Dedifferentiated amniotic fluid mesenchymal stem cell (primary cell): ENCODE results near the gene BCORL1.

ENCODE experiments used
- DNase-seq: peaks from one replicate; pipeline ENCODE4 v3.0.0-alpha.2; 2016; ENCODE audit errors: extremely low spot score

The BCORL1 gene

DNA sequence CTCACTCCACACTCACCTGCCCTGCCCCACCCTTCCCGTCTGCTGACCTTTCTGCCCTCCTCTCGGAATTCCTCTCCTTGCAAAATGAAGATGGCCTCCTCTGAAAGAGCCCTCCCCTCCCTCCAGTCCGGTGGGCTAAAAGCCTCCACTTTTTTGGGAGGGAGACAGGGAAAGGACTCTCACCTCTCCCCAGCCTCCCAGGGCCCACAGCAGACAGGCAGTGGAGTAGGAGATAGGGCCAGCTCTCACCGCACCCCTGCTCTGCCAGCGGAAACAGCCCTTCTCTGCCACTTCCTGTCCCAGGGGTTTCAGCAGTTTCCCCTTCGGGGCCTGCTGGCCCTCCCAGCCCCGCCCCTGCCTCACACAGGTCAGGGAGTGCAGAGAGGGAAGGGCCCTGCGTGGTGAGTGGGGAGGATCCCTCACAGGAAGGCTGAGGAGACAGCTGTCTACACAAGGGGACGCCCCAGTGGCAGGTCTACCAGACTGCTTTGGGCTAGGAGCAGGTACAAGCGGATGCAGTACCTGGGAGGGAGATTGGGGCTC lies 109.6 kb downstream of the BCORL1 start:
- no peak for DNase-seq

DNA sequence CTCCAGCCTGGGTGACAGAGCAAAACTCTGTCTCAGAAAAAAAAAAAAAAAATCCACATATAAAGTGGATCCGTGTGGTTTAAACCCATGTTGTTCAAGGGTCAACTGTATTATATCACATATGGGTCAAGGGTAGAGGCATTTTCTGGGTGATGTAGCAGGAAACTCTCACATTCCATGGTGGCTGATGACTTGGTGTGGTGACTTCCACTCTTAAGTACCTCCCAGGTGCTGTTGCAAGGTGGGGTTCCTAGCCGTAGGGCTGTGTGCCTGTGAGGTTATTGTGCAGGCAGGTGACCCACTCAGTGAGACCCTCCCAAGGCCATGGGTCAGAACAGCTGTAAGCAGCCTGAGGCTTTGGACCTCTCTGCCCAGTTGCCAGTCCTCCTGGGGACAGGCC lies 110.8 kb downstream of the BCORL1 start:
- DNase-seq: no peak

DNA sequence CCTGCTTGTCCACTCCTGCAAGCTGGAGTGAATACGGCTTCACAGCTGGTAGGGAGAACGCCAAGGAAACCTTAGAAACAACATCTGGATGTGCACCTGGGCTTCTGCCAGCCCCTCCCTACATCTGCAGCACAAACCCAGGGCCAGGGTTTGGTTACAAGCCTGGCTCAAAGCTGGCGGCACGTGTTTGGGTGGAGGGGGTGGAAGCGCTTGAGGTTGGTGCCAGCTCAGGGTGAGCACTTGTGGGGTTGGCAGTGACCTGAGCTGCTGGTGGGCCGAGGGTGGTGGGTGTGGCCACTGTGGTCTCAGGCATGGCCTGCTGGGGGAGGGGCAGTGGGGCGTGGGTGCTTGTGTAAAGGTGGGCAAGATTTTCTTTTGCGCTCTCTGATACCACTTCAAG lies 112.3 kb downstream of the BCORL1 start:
- no peak for DNase-seq

DNA sequence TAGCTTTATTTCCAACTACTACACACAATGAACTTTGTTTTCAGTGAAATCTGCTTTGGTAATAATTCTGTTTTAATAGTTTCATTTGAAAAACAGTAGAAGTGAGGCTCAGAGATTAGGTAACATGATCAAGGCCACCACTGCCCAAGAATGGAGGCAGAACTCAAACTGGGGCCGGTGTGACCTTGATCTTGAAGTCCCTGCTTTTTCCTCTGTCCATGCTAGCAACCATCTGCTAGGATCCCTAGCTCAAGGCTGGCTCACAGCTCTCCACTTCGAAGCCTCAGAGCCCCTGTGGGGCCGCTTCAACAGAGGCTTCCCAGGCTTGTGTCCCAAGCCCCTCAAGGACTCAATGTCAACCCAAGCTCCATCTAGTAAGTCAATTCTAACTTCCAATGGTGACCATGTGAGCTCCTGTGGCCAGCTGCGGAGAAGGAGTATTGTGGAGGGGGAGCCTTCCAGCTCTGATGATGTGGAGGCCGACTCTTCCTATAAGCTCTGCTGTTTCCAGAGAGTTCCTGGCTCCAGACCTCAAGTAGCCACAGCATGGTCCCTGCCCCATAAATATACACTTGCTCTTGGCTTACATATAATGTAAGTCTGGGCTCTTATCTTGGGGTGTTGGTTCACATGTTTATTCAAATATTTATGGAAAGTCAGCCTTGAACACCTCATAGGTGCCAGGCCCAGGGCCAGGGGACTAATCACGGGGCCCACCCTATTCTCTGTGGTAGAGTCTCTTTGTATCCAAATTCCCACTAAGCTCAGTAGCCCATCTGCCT lies 113.0 kb downstream of the BCORL1 start:
- no peak for DNase-seq

DNA sequence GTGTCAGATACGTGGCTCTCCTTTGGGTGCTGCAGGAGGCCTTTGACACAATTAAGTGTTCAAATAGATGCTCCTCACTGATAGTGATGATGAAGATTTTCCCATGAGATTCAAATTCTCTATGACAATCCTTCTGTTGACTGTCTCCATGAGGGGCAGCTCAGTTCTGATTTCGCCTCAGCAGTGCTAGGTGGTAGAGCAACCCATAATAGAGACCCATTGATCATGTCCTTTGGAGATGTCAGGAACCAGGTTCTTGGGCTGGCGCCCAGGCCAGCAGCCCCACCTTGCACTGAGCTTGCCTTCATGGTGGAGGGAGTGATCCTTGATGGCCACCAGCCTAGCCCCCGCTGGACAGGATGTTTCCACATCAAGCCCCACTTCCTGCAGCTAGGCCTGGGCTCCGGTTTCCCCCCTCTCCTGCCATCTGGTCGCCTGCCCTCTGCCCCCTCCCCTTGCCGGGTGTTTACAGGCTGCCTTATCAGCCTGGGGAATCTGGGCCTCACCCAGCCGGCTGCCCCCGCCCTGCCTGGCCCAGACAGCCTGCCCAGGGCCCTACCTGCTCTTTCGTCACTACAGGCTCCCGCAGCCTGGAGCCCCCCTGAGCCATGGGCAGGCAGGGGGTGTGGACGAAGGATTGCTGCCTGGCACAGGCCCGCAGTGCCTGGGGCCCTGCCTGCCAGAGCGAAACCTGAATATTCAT lies 115.2 kb downstream of the BCORL1 start:
- DNase-seq: no peak

DNA sequence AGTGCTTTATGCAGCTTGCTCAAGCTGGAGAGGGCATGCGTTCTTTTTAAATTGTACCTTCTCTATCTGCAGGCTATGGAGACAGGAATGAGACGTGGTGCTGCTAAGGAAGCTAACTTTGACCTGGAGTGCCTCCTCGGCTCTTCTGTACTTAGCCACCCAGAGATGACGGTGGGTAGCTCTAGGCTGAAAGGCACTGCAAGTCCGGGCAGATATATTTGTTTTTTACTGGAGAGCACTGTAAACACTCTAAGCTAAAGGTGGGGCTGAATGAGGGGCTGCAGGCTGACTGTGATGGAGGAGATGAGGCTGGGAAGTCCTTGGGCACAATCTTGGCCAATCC lies 115.7 kb downstream of the BCORL1 start:
- no peak for DNase-seq

DNA sequence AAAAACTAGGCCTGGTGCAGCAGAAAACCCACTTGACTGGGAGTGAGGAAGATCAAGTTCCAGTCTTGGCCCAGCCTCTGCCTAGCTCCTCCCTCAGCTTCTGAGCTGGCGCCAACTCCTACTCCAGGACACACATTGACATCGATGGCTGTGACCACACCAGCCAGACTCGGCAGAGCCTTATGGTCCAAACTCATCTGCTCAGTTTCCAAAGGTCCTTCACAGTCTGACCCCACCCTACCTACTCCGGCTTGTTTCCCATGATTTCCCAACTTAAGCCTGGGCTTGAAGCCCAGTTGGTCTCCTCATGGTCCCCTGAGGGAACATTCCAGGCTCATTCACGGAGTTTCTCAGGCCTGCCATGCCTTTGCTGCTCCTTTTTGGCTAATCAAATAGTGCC lies 117.7 kb downstream of the BCORL1 start:
- peak; percentile 40 for DNase-seq

DNA sequence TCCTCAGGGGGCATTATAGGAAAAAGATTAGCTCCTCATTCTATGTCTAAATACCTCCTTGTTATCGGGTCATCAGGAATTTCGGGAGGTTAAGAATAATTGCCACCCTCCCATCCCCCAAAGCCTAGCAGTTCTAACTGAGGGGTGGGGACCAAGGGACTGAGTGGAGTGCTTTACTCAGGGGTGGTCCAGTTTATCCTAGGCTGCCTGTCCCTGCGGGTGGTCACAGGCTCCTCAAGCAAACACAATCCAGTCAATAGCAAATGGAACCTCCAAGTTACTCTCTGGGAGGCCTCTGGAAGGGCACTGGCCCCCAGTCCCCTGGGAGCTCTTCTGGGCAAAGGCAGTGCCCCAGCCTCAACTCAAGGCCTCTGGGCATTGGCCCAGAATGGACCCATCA lies 121.2 kb downstream of the BCORL1 start:
- DNase-seq: no peak

DNA sequence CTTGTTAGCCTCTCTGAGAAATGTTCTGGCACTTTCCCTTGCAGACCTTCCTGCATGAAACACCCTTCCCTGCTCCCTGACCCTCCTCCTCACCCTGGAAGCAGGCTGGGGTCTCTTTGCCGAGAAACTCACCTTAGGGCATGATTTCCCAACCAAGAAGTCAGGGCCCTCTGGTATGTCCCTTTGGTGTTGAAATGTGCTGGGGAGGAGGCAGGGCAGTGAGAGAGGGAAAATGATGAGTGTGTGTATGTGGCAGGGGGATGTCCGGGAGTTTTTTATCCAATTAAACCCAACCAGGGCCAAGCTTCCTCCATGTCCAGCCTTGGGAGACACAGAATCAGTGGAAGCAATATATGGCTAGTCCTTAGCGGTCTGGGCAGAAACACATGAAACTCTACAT lies 122.8 kb downstream of the BCORL1 start:
- no peak for DNase-seq

DNA sequence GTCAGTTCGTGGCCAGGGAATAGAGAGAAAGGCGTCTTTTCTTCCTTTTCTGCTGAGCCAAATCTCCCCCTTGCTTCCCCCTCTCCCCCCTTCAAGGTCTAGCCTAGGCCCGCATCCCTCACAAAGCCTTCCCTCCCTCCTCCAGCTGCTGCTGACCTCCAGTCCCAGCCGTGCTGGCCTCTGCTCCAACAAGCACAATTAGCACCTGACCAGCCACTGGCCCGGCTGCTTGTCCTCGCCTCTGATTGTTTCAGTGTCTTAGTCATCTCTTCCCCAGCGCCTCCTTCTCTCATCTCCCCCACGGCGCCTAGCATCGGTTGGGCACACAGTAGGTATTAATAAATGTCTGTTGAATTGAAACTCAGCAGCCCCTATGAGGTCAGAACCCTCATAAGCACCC lies 123.6 kb downstream of the BCORL1 start:
- DNase-seq: no peak
